NOMO-1 (cell line): ENCODE results near the gene CLBA1.

Experiments
- DNase-seq, 2 experiments: peaks; one replicate each; lab custom pipeline; 2025; ENCODE audit not compliant: unreplicated experiment in 2 of 2; lab: John Stamatoyannopoulos, UW

CLBA1 gene

GRCh38 chr14:104968541-104969401 lies 16.8 kb upstream of the CLBA1 start:
- no peak for DNase-seq

DNA sequence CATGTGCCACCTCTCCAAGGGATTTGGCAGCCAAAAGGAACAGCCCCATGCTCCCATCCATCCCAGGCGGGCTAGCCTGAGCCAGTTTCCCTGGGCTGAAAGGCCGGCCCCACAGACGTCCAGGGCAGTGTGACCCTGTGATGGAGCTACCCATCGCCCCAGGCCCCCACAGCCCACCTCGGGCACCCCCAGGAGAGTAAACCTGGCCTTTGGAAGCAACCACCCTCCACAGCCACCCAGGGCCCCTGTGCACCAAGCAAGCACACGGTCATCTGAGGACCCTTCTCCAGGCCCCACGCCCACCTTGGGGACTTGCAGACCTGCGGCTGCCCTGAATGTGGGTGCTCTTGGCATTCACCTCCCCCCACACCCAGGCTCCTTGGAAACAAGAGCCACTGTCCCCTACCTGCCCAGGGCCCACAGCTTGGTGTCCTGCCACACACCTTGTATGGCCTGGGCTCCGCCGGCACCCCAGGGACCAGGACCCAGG lies 15.8 kb upstream of the CLBA1 start:
- no peak for DNase-seq

DNA sequence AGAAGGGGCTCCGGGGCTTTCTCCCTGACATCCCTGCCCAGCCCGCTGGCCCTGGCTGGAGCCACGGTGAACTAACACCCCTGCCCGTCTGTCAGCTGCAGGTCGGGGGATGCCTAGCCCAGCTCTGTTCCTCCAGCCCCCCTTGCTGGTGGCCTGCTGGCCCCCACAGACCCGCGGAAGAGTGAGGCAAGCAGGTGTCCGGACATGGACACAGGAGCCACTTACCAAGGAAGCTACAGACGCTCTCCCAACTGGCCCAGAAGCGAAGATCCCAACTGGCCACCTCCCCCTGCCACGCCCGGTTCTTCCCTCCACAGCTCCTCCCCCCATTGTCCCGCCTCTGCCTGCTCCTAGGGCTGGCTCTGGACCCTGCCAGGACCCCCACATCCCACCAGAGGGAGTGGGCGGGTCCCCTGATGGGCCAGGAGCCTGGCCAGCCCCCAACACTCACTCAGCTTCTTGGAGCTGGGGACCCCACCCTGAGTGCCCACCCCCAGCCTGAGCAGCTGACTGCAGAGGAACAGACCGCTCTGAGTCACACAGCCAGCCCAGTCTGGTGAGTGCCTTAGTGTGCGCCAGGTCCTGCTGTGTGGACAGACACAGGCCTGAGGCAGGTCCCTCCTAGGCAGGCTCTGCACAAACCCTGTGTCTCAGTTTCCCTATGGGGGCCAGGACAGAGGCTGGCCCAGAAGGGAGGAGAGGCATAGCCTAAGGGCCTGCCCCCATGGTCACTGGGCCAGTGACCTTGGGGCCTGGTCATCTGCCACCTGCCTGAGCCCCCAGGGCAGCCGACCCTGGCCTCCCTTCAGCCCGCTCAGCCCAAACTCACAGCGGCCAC lies 15.1 kb upstream of the CLBA1 start:
- no peak for DNase-seq

- DNase-seq, result no peak
These were observed 13.9 kb upstream of the CLBA1 start for GRCh38 chr14:104971447-104972240.

DNA sequence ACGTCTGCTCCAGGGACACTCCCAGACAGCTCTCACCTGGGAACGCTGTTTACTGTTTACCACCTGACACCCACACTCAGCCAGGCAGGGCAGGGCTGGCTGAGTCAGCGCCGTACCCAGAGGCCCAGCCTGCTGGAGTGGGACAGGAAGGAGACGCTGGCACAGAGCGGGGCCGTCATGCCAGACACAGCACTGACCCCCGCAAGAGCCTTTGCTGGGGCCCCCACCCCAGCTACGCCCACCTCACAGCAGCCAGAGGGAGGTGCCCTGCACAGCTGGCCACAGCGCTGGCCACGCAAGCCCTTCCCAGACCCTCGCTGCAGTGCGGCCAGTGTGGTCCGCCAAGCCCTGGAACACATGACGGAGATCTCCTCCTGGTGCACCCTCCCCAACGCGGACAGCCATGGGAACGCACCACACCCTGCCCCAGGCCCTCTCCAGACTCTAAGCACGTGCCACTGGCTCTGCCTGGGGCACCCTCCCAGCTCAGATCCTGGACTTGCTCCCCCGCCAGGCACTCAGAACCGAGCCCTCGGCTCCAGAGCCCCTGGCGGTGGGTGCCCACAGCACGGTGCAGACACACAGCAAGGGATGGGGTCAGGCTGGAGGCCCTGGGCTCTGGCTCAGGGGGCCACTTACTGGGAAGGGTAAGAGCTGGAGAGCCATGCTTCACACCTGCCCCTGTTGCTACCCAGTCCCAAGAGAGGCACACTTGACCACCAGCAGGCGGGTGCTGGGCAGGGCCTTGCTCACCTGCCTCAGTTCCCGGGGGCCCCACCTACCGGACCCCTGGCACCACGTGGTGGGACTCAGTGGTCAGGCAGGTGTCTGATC lies 13.1 kb upstream of the CLBA1 start:
- DNase-seq, result no peak

- no peak for DNase-seq
These were observed 12.5 kb upstream of the CLBA1 start for GRCh38 chr14:104973135-104973384.

- no peak for DNase-seq
These were observed 12.0 kb upstream of the CLBA1 start for GRCh38 chr14:104973385-104974145.

- no peak for DNase-seq
These were observed 11.4 kb upstream of the CLBA1 start for GRCh38 chr14:104974146-104974541.

DNA sequence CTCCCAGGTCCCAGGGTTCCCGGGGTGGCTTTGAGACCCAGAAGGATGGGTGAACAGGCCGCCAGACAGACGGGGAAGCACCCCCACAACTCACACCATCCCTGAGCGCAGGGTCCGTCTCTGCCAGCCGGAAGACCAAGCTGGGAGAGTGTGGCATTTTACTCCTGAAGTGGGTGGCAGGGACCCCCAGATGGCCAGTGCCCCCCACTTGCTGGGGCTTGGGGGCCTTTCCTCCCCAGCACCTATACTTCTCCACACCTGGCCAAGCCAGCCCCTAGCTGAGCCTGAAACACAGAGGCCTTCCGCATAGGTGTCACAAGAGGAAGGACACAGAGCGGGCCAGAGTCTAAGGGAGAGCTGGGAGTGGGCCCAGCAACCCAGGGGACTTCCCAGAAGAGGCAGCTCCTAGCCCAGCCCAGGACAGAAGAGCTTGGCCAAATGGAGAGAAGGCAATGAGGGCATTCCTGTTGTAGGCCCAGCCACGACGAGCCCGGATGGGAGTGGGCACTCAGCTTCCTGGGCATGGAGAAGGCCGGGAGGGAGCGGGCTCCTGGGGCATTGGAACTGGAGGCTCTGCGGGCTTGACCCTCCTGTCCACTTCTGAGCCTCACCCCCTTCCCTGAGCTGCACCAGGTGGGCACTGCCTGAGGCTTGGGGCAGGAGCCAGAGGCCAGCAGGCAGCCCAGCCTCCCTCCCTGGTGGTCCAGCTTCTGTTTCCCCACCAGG lies 10.8 kb upstream of the CLBA1 start:
- no peak for DNase-seq

- DNase-seq, result no peak
These were observed 9.9 kb upstream of the CLBA1 start for GRCh38 chr14:104975481-104976197.

DNA sequence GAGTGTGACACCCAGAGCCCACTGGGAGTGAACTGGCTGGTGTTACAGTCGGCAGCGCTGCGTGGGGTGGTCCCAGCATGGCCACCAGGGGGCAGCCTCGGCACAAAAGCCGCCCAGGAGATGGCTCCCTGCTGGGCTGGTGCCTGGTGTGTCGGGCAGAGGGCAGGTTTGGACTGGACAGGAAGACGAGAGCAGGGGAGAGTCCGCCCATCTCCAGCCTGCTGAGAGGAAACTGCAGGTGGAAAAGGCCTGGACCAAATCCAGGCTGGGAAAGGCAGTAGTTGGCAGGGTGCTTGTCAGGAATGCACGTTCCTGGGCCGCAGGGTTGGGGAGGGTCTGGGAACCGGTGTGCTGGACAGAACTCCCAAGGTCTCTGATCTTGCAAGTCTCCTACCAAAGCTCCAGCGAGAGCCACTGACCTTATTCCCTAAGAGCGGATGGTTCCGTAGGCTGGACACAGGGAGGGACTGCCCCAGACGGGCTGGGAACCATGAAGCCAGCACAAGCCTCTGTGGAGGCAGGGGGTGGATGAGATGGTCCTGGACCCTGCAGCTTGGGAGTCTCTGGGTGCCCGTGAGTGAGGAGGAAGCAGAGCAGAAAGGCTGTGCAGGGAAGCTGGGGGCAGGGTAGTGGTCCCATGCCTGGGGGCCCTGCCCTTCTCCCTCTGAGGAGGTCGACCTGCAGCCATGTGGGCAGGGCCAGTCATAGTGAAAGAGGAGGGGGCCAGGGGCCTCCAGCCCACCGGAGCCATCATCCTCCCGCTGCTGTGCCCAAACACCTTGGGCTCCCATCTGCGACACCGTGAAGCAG lies 9.2 kb upstream of the CLBA1 start:
- peak; percentile 62 to 71 for DNase-seq

DNA sequence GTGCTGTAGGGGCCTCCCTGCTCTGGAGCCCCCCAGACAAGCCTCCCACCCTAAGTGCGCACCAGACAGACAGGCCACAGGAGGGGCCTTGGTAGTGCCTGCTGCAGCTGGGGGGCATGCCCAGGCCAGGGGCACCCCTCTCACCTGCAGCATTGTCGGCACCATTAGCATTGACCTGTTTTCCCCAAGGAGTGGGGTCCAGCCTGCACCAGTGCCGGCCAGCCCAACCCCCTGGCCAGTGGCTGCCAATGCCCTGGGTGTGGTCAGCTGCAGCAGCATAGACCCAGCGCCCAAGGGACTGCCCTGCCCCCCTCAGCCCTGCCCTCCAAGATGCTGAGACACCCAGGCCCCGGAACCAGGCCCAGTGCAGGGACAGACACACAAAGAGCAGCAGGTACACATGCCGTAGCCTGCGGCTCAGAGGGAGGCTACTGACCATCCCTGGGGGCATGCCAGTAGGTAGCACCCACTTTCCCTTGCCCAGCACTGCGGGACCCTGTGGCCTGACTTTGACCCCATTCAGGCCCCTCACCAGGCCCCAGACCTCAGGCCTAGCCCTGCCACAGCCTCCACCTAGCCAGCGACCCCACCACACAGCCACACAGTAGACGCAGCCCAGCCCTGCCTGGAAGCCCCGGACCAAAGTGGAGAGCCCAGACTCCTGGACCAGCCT lies 8.4 kb upstream of the CLBA1 start:
- DNase-seq, result no peak

- DNase-seq, result peak; percentile 12 to 16
These were observed 7.6 kb upstream of the CLBA1 start, which contains the start of gene AHNAK2 for GRCh38 chr14:104977681-104978653. Gene AHNAK2 (minus strand): TSS chr14:104978374. CDS start chr14:104978237, 137 bp downstream.

- DNase-seq, result no peak
These were observed 6.6 kb upstream of the CLBA1 start for GRCh38 chr14:104978746-104979691.
